Measurements from ENCODE around the gene IL17RD. TPM values are rescaled to one million over a fixed set of nuclear protein-coding genes. Genes with fewer than 3 reads are reported as not detected.

IL17RD gene
- total RNA-seq, 2 experiments from 2014 or later = 0.02 to 0.14 TPM

DNA sequence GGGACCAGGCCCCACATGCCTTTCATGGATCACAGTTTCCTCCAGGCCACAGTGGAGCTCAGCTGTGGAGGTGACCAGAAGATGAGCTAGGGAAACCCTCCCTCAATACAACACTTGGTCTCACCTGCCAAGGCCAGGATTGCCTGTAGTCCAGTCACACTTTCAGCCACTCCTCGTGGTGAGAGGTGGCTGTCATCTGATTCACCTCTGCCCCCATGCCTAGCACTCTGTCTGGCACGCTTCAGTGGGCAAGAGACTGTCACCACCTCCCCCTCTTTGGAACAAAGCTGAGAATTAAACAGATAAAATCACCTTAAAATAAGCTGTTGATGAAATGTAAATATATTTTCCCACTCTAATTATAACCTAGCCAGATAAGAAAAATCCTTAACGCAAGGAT lies 4.0 kb upstream of the IL17RD start:
- no peaks in the 10 kb centered on the region for H3K36me3 Mint-ChIP-seq

DNA sequence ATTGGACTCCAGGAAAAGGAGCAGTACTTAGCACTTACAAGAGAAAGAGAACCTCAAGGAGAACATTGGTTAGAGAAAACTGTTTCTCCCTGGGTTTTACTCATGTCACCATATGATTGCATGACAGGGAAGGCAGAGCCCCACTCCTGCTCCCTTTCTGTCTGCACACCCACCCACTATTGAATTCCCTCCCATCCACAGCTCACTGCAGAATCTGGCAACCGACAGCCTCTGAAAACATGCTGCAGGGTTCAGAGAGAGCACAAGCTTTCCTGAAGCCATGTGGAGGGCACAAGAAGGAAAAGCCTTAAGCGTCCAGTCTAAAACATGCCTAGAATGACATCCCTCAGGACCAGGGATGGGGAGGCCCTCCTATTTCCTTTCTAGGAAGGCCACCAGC lies 3.0 kb upstream of the IL17RD start:
- no peak for DNase-seq
- Mint-ChIP-seq H3K9me3 (no peaks in the 10 kb centered on the region), H3K27me3 (peaks cover 54% of the 10 kb centered on the region), H3K4me3 (no peak overlapping the region), H3K27ac (no peak overlapping the region), H3K4me1 (ENCODE audit: low read depth) (peaks cover 11% of the 10 kb centered on the region), H3K36me3 (no peaks in the 10 kb centered on the region)
- intact Hi-C loops (cut with micrococcal nuclease) = loop anchor here (5.0 kb wide), 1 partner anchor 389 kb away; the partner anchor contains the start of gene PDE12
- CTCF ChIA-PET = interaction anchor here (2.1 kb wide), 1 partner anchor 229 kb away, joined by 6 read pairs; no protein-coding TSS in a partner anchor
- POLR2A ChIA-PET = no interaction called here

More for the DNA sequence above, 4.0 kb upstream of the IL17RD start:
- DNase-seq = no peak
- Mint-ChIP-seq H3K27ac (no peak overlapping the region), H3K27me3 (peaks cover 49% of the 10 kb centered on the region), H3K4me3 (no peak overlapping the region), H3K4me1 (ENCODE audit: low read depth) (peaks cover 7% of the 10 kb centered on the region), H3K9me3 (no peaks in the 10 kb centered on the region)
- POLR2A ChIA-PET = interaction anchor here (0.6 kb wide), 1 partner anchor 346 kb away, joined by 3 read pairs; no protein-coding TSS in a partner anchor
- intact Hi-C loops (cut with micrococcal nuclease) = loop anchor here (5.0 kb wide), 1 partner anchor 388 kb away; the partner anchor contains the start of gene PDE12
- CTCF ChIA-PET = interaction anchor here (0.6 to 2.6 kb wide), 21 partner anchors 9 to 468 kb away, joined by 3 to 22 read pairs (median 4); partner anchors contain the start of gene APPL1

DNA sequence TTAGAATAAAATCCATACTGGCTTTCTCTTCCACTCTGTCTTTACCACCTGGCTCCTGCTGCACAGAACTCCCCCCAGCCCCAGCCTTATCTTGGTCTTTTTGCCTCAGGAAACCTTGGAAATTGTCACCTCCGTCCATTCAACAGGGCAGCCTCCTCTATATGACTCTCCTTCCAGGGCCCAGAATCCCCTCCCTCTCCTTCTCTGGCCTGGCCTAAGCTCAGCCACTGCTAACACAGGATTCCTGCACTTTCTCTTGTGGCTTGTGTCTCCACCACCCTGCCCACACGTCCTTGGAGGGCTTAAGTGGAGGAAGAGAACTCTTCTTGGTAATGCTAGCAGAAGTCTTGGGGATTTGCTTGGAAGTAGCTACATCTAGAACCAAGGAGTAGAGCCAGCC lies 1.5 kb upstream of the IL17RD start:
- H3K4me3 Mint-ChIP-seq = no peak overlapping the region
- no peak for DNase-seq
- H3K36me3 Mint-ChIP-seq = no peaks in the 10 kb centered on the region
- ChIA-PET POLR2A (no interaction called here), CTCF (interaction anchor here (2.1 kb wide), 1 partner anchor 230 kb away, joined by 6 read pairs; no protein-coding TSS in a partner anchor)
- intact Hi-C loops (cut with micrococcal nuclease) = loop anchor here (5.0 kb wide), 1 partner anchor 391 kb away; the partner anchor contains the start of gene PDE12
- no peaks in the 10 kb centered on the region for H3K9me3 Mint-ChIP-seq
- H3K4me1 Mint-ChIP-seq (ENCODE audit: low read depth) = peaks cover 11% of the 10 kb centered on the region
- no peak overlapping the region for H3K27ac Mint-ChIP-seq
- peaks cover 65% of the 10 kb centered on the region for H3K27me3 Mint-ChIP-seq

- CTCF ChIA-PET = interaction anchor here (0.8 kb wide), 1 partner anchor 65 kb away, joined by 3 read pairs; no protein-coding TSS in a partner anchor
- intact Hi-C loops (cut with micrococcal nuclease) = loop anchor here (5.0 kb wide), 1 partner anchor 392 kb away; the partner anchor contains the start of gene PDE12
Measured at GRCh38 chr3:57165641-57166040, 488 bp upstream of the IL17RD start.

DNA sequence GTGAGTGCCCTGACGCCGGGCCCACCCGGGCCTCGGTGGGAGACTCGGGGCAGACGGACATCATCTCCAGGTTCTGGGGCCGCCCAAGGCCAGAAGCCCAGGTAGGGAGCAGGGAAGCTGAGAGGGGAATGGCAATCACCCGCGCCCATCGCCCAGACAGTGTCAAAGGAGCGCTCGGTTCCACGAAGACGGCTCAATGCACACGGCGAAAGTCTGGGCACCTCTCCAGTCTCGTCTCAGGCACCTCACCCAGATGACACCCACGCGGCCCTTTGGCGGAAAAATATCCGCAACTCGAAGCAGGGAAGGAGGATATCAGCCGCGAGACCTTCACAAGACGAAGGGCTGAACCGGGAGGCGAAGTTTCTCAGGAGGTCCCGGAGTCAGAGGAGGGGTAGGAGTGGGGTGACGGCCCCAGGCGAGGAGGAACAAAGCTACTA lies 916 bp downstream of the IL17RD start:
- Mint-ChIP-seq H3K4me1 (ENCODE audit: low read depth) (peaks cover 10% of the 10 kb centered on the region), H3K27me3 (peaks cover 60% of the 10 kb centered on the region), H3K9me3 (no peaks in the 10 kb centered on the region), H3K27ac (no peak overlapping the region), H3K36me3 (no peaks in the 10 kb centered on the region), H3K4me3 (peak overlapping the region; percentile 65)
- DNase-seq = peak; percentile 46
- intact Hi-C loops (cut with micrococcal nuclease) = no loop called here
- ChIA-PET POLR2A (no interaction called here), CTCF (interaction anchor here (0.6 kb wide), 1 partner anchor 69 kb away, joined by 3 read pairs; no protein-coding TSS in a partner anchor)

More at GRCh38 chr3:57165641-57166040, 488 bp upstream of the IL17RD start:
- peaks cover 11% of the 10 kb centered on the region for H3K4me1 Mint-ChIP-seq (ENCODE audit: low read depth)
- POLR2A ChIA-PET = no interaction called here
- H3K27ac Mint-ChIP-seq = no peak overlapping the region
- H3K4me3 Mint-ChIP-seq = peak overlapping the region; percentile 56
- H3K36me3 Mint-ChIP-seq = no peaks in the 10 kb centered on the region
- no peak for DNase-seq
- peaks cover 64% of the 10 kb centered on the region for H3K27me3 Mint-ChIP-seq
- no peaks in the 10 kb centered on the region for H3K9me3 Mint-ChIP-seq

GRCh38 chr3:57163751-57164150 lies 1.4 kb downstream of the IL17RD start:
- CTCF ChIA-PET = no interaction called here
- no peak overlapping the region for H3K27ac Mint-ChIP-seq
- peaks cover 56% of the 10 kb centered on the region for H3K27me3 Mint-ChIP-seq
- H3K9me3 Mint-ChIP-seq = no peaks in the 10 kb centered on the region
- intact Hi-C loops (cut with micrococcal nuclease) = no loop called here
- peaks cover 15% of the 10 kb centered on the region for H3K4me1 Mint-ChIP-seq (ENCODE audit: low read depth)
- H3K36me3 Mint-ChIP-seq = no peaks in the 10 kb centered on the region
- no peak for DNase-seq
- POLR2A ChIA-PET = no interaction called here
- H3K4me3 Mint-ChIP-seq = no peak overlapping the region

DNA sequence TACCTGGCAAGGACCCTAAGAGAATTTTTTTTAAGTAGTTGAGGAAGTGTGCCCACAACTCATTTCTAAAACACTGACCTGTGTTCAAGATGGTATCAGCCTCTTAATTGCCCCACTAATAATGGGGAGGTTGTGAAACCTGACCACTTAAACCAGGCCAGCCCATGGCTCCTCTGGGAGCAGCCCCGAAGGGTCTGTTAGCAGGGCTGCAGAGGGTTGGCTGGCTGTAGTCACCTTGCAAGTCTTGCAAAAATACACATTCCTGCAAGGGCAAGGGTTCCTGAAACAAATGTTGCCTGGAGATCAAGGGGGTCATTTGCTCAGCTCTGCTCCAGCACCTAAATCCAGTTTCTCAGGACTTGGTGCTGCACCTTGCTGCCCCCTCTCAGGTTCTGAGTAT lies 3.2 kb downstream of the IL17RD start:
- H3K36me3 Mint-ChIP-seq = no peaks in the 10 kb centered on the region
- intact Hi-C loops (cut with micrococcal nuclease) = no loop called here
- H3K27me3 Mint-ChIP-seq = peaks cover 40% of the 10 kb centered on the region
- no peak overlapping the region for H3K27ac Mint-ChIP-seq
- POLR2A ChIA-PET = no interaction called here
- H3K4me1 Mint-ChIP-seq (ENCODE audit: low read depth) = peaks cover 19% of the 10 kb centered on the region
- H3K4me3 Mint-ChIP-seq = no peak overlapping the region
- CTCF ChIA-PET = interaction anchor here (4.2 kb wide), 1 partner anchor 8 kb away, joined by 22 read pairs; no protein-coding TSS in a partner anchor
- DNase-seq = no peak
- no peaks in the 10 kb centered on the region for H3K9me3 Mint-ChIP-seq

DNA sequence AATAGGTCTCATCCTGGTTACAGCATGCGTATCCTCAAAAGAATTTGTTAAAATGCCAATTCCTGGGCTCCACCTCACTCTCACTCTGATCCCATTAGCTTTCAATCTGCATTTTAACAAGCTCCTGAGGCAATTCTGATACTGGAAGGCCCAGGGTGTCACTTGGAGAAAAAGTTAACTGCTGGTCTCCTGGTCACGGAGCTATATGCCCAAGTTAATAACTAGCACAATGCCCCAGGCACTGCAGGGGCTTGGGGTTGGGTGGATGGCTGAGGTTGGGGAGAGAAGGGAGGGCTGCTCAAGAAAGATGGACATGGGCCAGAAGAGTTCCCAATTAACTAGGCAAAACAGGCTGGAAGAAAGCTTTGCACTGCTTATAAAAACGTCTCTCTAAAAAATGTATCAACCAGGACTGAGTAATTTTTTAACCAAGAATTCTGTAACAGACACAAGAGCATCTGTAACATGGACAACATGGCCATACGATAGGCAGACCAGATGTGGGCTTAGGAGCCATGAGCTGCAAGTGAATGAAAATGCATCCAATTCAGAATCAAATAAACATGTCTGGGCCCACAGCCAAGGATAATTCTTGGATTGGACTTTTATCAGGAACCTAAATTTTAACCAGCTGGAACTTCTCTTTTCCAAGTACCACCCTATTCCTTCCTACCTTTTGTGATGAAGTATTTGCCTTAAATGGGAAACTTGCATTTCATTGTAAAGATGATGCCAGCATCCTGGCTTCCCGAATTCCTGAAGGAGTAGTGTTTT lies 4.2 kb downstream of the IL17RD start:
- H3K27ac Mint-ChIP-seq = no peak overlapping the region
- H3K9me3 Mint-ChIP-seq = no peaks in the 10 kb centered on the region
- DNase-seq = no peak
- POLR2A ChIA-PET = no interaction called here
- CTCF ChIA-PET = interaction anchor here (4.2 kb wide), 1 partner anchor 9 kb away, joined by 22 read pairs; no protein-coding TSS in a partner anchor
- no peak overlapping the region for H3K4me3 Mint-ChIP-seq
- intact Hi-C loops (cut with micrococcal nuclease) = no loop called here
- peaks cover 32% of the 10 kb centered on the region for H3K27me3 Mint-ChIP-seq
- H3K4me1 Mint-ChIP-seq (ENCODE audit: low read depth) = peaks cover 19% of the 10 kb centered on the region
- H3K36me3 Mint-ChIP-seq = no peaks in the 10 kb centered on the region

DNA sequence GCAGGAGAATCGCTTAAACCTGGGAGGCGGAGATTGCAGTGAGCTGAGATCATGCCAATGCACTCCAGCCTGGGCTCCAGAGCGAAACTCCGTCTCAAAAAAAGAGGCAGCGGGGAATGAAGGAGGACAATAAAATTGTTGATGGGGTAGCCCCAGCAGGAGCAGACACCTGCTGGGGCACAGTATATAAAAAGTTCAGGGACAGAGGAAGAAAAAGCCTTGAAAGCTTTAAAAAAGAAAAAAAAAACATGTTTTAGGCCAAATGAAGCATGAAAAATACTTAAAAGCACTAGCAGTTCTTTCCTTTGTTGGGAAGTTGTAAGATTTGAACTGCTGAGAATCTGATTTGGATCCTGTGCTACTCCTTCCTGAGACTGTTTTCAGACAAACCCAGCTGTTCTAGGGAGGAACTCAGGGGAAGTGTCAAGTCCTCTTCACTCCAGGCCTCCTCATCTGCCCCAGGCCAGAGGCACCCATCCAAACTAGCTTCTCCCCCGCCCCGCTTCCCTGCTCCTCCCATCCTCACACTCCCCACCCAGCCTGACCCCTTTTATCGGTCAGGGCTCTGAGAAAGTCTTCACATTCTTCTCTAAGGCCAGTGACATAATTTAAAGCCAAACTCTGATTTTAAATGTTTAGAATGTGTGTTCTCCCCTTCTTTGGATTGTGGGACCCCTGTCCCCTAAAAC lies 4.9 kb downstream of the IL17RD start:
- Mint-ChIP-seq H3K27ac (no peak overlapping the region), H3K4me3 (no peak overlapping the region), H3K27me3 (peaks cover 28% of the 10 kb centered on the region), H3K36me3 (no peaks in the 10 kb centered on the region), H3K4me1 (ENCODE audit: low read depth) (peaks cover 19% of the 10 kb centered on the region), H3K9me3 (no peaks in the 10 kb centered on the region)
- DNase-seq = no peak
- intact Hi-C loops (cut with micrococcal nuclease) = no loop called here
- POLR2A ChIA-PET = no interaction called here
- CTCF ChIA-PET = interaction anchor here (2.0 to 4.2 kb wide), 2 partner anchors 9 to 60 kb away, joined by 5 to 22 read pairs; no protein-coding TSS in a partner anchor

DNA sequence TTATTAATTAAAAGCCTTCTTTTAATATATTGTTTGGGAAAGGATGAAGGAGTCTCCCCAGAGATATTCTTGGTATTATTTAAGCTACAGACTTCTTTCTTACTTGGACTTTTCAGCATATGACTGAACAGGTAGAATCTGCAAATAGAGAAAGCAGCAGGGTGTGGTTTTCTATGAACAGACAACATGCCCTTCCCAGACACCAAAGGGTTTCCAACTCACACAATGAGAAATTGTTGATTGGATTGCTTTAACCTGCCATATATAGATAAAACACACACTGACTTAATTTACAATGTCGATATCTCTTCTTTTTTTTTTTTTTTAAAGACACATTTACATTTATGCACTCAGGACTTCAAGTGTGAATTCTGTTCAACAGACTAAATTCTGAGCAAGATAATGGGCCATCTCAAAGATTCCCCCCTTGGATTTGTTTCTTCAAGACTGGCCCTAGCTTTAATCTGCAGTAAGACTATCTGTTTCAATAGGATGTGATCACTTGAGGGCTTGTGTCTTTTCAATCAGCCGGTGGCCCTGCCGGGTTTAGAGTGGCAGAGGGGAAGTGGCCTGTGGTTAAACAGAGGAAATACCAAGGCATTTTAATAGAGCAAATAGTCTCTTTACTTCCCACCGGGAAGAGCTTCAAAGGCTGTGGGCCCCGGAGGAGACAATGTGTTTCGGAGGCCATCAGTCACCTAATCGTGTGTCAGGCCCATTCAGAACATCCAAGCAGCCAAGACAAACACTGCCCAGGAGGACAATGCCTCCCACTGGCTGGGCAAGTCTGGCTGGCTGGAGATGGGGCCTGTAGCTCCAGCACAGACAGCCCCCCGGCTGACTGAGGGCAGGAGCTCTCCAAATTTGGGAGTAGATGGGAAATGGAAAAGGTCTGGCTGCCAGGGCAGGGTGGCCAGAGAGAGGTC lies 6.1 kb downstream of the IL17RD start:
- DNase-seq = no peak
- H3K4me3 Mint-ChIP-seq = no peak overlapping the region
- H3K36me3 Mint-ChIP-seq = no peaks in the 10 kb centered on the region
- intact Hi-C loops (cut with micrococcal nuclease) = no loop called here
- H3K27me3 Mint-ChIP-seq = peaks cover 24% of the 10 kb centered on the region
- POLR2A ChIA-PET = interaction anchor here (0.5 kb wide), 1 partner anchor 727 kb away, joined by 3 read pairs; no protein-coding TSS in a partner anchor
- CTCF ChIA-PET = interaction anchor here (2.0 to 4.2 kb wide), 2 partner anchors 11 to 59 kb away, joined by 5 to 22 read pairs; no protein-coding TSS in a partner anchor
- H3K27ac Mint-ChIP-seq = no peak overlapping the region
- H3K9me3 Mint-ChIP-seq = no peaks in the 10 kb centered on the region
- peaks cover 15% of the 10 kb centered on the region for H3K4me1 Mint-ChIP-seq (ENCODE audit: low read depth)

DNA sequence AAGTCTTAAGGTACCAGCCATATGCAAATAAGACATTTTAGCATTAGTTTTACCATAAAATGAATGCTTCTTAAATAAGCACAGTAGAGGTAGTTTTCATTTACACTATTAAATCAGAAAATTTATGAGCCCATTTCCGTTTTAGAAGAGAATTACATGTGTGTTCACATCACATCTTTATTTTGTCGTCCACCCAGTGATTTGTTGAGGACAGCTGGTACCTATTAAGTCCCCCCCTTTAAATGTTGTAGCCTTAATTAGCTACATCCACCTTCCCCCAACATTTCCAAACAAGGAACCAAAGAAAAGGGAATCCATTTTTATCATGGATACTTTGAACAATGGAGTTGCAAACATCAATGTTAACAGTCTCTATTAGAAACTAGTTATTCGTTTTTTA lies 6.8 kb downstream of the IL17RD start:
- Mint-ChIP-seq H3K4me3 (no peak overlapping the region), H3K4me1 (ENCODE audit: low read depth) (peaks cover 12% of the 10 kb centered on the region), H3K9me3 (no peaks in the 10 kb centered on the region), H3K27me3 (peaks cover 21% of the 10 kb centered on the region), H3K36me3 (no peaks in the 10 kb centered on the region), H3K27ac (no peak overlapping the region)
- DNase-seq = no peak
- POLR2A ChIA-PET = no interaction called here
- CTCF ChIA-PET = interaction anchor here (2.0 to 4.2 kb wide), 2 partner anchors 11 to 58 kb away, joined by 5 to 22 read pairs; no protein-coding TSS in a partner anchor
- intact Hi-C loops (cut with micrococcal nuclease) = no loop called here

All from activated CD4-positive, alpha-beta memory T cell treated with anti-CD3 and anti-CD28 coated beads for 36 hours (primary cell).